Progenitor cell of endocrine pancreas (in vitro differentiated cells): ENCODE data around the gene MYBBP1A. TPM values are rescaled to one million over a fixed set of nuclear protein-coding genes. Genes with fewer than 3 reads are reported as not detected.
A peak's percentile ranks its signal among the peaks of the same experiment; 100 is the strongest.
"Not testable (repeated sequence)": the region's sequence is repeated elsewhere in the genome, so short reads cannot be mapped to it uniquely, and the experiment has no call there.

Experiments
- DNase-seq: peaks from one replicate; pipeline ENCODE4 v3.0.0; 2021; ENCODE audit warnings: low spot score; ENCODE audit not compliant: unreplicated experiment
- H3K27ac Mint-ChIP-seq: 2 replicates; pipeline ENCODE4 v1.8.0; 2021; ENCODE audit warnings: mild to moderate bottlenecking, moderate library complexity, mixed read lengths
- H3K27me3 Mint-ChIP-seq: 2 replicates; pipeline ENCODE4 v1.8.0; 2021; ENCODE audit warnings: mixed read lengths
- H3K36me3 Mint-ChIP-seq: 2 replicates; pipeline ENCODE4 v1.8.0; 2022; ENCODE audit warnings: mixed read lengths; ENCODE audit not compliant: insufficient read depth
- H3K4me1 Mint-ChIP-seq: 2 replicates; pipeline ENCODE4 v1.8.0; 2021; ENCODE audit warnings: low read depth, mixed read lengths
- H3K4me3 Mint-ChIP-seq: 2 replicates; pipeline ENCODE4 v1.8.0; 2021; ENCODE audit warnings: low read depth, mild to moderate bottlenecking, moderate library complexity, mixed read lengths
- H3K9me3 Mint-ChIP-seq: 2 replicates; pipeline ENCODE4 v1.8.0; 2021; ENCODE audit warnings: low read depth, mixed read lengths
- CTCF ChIP-seq: fragments of 200-600 bp; sonication (generic); IDR thresholded peaks from one replicate; pipeline ENCODE4 v1.5.0; 2021; ENCODE audit warnings: antibody characterized with exemption, mild to moderate bottlenecking; ENCODE audit not compliant: unreplicated experiment
- total RNA-seq: library from RNA; stranded (reverse); gene quantifications from 2 replicates; pipeline ENCODE4 v1.2.1, GENCODE V29; 2021

The MYBBP1A gene
- total RNA-seq, 1 donor from 2014 or later, result 55.2 TPM

- no peak for DNase-seq
- peaks cover 25% of the 10 kb centered on the region for H3K4me1 Mint-ChIP-seq
- peaks cover 39% of the 10 kb centered on the region for H3K27me3 Mint-ChIP-seq
- no peak overlapping the region for H3K27ac Mint-ChIP-seq
- peak overlapping the region; percentile 84 for H3K4me3 Mint-ChIP-seq
- TF ChIP-seq CTCF, result no peak
- no peaks in the 10 kb centered on the region for H3K9me3 Mint-ChIP-seq
- no peaks in the 10 kb centered on the region for H3K36me3 Mint-ChIP-seq
These were observed 28.0 kb upstream of the MYBBP1A start for GRCh38 chr17:4583206-4583605.

GRCh38 chr17:4582691-4583090 is 27.5 kb upstream of the MYBBP1A start:
- no peak overlapping the region for H3K27ac Mint-ChIP-seq
- H3K27me3 Mint-ChIP-seq, result peaks cover 39% of the 10 kb centered on the region
- H3K36me3 Mint-ChIP-seq, result no peaks in the 10 kb centered on the region

GRCh38 chr17:4582101-4582501 is 26.9 kb upstream of the MYBBP1A start:
- DNase-seq, result no peak
- H3K27ac Mint-ChIP-seq, result no peak overlapping the region
- peaks cover 39% of the 10 kb centered on the region for H3K27me3 Mint-ChIP-seq
- no peaks in the 10 kb centered on the region for H3K9me3 Mint-ChIP-seq
- no peaks in the 10 kb centered on the region for H3K36me3 Mint-ChIP-seq
- no peak for TF ChIP-seq CTCF
- peaks cover 22% of the 10 kb centered on the region for H3K4me1 Mint-ChIP-seq
- no peak overlapping the region for H3K4me3 Mint-ChIP-seq

More at GRCh38 chr17:4582691-4583090, 27.5 kb upstream of the MYBBP1A start:
- peaks cover 20% of the 10 kb centered on the region for H3K4me1 Mint-ChIP-seq
- no peak for DNase-seq
- TF ChIP-seq CTCF, result no peak
- H3K4me3 Mint-ChIP-seq, result no peak overlapping the region
- no peaks in the 10 kb centered on the region for H3K9me3 Mint-ChIP-seq

- TF ChIP-seq CTCF, result no peak
- peaks cover 27% of the 10 kb centered on the region for H3K27me3 Mint-ChIP-seq
- H3K36me3 Mint-ChIP-seq, result no peaks in the 10 kb centered on the region
- no peak overlapping the region for H3K27ac Mint-ChIP-seq
- H3K4me1 Mint-ChIP-seq, result peaks cover 25% of the 10 kb centered on the region
- no peaks in the 10 kb centered on the region for H3K9me3 Mint-ChIP-seq
- DNase-seq, result no peak
- H3K4me3 Mint-ChIP-seq, result no peak overlapping the region
These were observed 25.1 kb upstream of the MYBBP1A start for GRCh38 chr17:4580291-4580690.

GRCh38 chr17:4579678-4580077 is 24.5 kb upstream of the MYBBP1A start:
- H3K4me1 Mint-ChIP-seq, result peaks cover 24% of the 10 kb centered on the region
- DNase-seq, result no peak
- H3K27me3 Mint-ChIP-seq, result peaks cover 24% of the 10 kb centered on the region
- no peak overlapping the region for H3K27ac Mint-ChIP-seq
- no peaks in the 10 kb centered on the region for H3K9me3 Mint-ChIP-seq
- no peak for TF ChIP-seq CTCF
- no peaks in the 10 kb centered on the region for H3K36me3 Mint-ChIP-seq
- no peak overlapping the region for H3K4me3 Mint-ChIP-seq

- not testable (repeated sequence) for H3K27ac Mint-ChIP-seq, DNase-seq, H3K36me3 Mint-ChIP-seq, H3K4me3 Mint-ChIP-seq, H3K9me3 Mint-ChIP-seq
- H3K27me3 Mint-ChIP-seq, result peaks cover 18% of the 10 kb centered on the region
- peaks cover 19% of the 10 kb centered on the region for H3K4me1 Mint-ChIP-seq
These were observed 23.2 kb upstream of the MYBBP1A start for GRCh38 chr17:4578349-4578748.
